WTC11 (cell line): ENCODE results near the gene NDUFS3. TPM values are rescaled to one million over a fixed set of nuclear protein-coding genes. Genes with fewer than 3 reads are reported as not detected.
A peak's percentile ranks its signal among the peaks of the same experiment; 100 is the strongest.

Experiments used
- ARID4B ChIP-seq: sonication (generic); formaldehyde crosslinking; IDR thresholded peaks from 2 replicates; pipeline ENCODE4 v1.8.0; 2023; ENCODE audit warnings: missing genetic modification reagents, mild to moderate bottlenecking, borderline replicate concordance
- ATF1 ChIP-seq: sonication (generic); formaldehyde crosslinking; IDR thresholded peaks from 2 replicates; pipeline ENCODE4 v1.8.1; 2023; ENCODE audit warnings: mild to moderate bottlenecking, moderate library complexity, missing genetic modification reagents
- FOXP1 ChIP-seq: sonication (generic); formaldehyde crosslinking; IDR thresholded peaks from 2 replicates; pipeline ENCODE4 v1.8.0; 2022; ENCODE audit warnings: missing genetic modification reagents, mild to moderate bottlenecking, moderate library complexity, borderline replicate concordance
- GTF2I ChIP-seq: fragments of 250-450 bp; sonication (Bioruptor Pico); conservative IDR thresholded peaks from 2 replicates; pipeline ENCODE4 v1.4.0; 2021; ENCODE audit warnings: mild to moderate bottlenecking
- JUN ChIP-seq: sonication (generic); formaldehyde crosslinking; IDR thresholded peaks from 2 replicates; pipeline ENCODE4 v1.8.0; 2023; ENCODE audit warnings: mild to moderate bottlenecking, missing genetic modification reagents
- MAX ChIP-seq: sonication (generic); formaldehyde crosslinking; IDR thresholded peaks from 2 replicates; pipeline ENCODE4 v1.8.0; 2022; ENCODE audit warnings: mild to moderate bottlenecking, missing genetic modification reagents
- NR3C1 ChIP-seq: sonication (generic); formaldehyde crosslinking; conservative IDR thresholded peaks from 2 replicates; pipeline ENCODE4 v1.8.1; 2023; ENCODE audit warnings: low read depth, mild to moderate bottlenecking, missing genetic modification reagents
- PRRX2 ChIP-seq: fragments of 250-450 bp; sonication (Bioruptor Pico); IDR thresholded peaks from 2 replicates; pipeline ENCODE4 v1.8.0; 2021; ENCODE audit warnings: mild to moderate bottlenecking
- SOX15 ChIP-seq: fragments of 250-450 bp; sonication (Bioruptor Pico); IDR thresholded peaks from 2 replicates; pipeline ENCODE4 v1.9.0; 2021; ENCODE audit warnings: mild to moderate bottlenecking
- SP1 ChIP-seq: sonication (generic); formaldehyde crosslinking; conservative IDR thresholded peaks from 2 replicates; pipeline ENCODE4 v1.8.1; 2022; ENCODE audit warnings: missing genetic modification reagents
- ZNF281 ChIP-seq: sonication (generic); formaldehyde crosslinking; IDR thresholded peaks from 2 replicates; pipeline ENCODE4 v1.8.0; 2023; ENCODE audit warnings: mild to moderate bottlenecking, missing genetic modification reagents
- ZNF317 ChIP-seq: sonication (generic); formaldehyde crosslinking; IDR thresholded peaks from 2 replicates; pipeline ENCODE4 v1.8.1; 2023; ENCODE audit warnings: low read depth, mild to moderate bottlenecking, moderate library complexity, missing genetic modification reagents, borderline replicate concordance
- total RNA-seq: library from RNA; stranded (reverse); gene quantifications from 3 replicates; pipeline ENCODE4 v1.2.3, GENCODE V29; 2021
- TF ChIP-seq, protein P1 (sequence below): sonication (generic); formaldehyde crosslinking; IDR thresholded peaks from 2 replicates; pipeline ENCODE4 v1.8.1; 2023; ENCODE audit warnings: mild to moderate bottlenecking, missing genetic modification reagents
- TF ChIP-seq, protein P2 (sequence below): sonication (generic); formaldehyde crosslinking; conservative IDR thresholded peaks from 2 replicates; pipeline ENCODE4 v1.8.1; 2023; ENCODE audit warnings: mild to moderate bottlenecking, low read depth, missing genetic modification reagents, moderate library complexity
- TF ChIP-seq, protein P3 (sequence below): sonication (generic); formaldehyde crosslinking; IDR thresholded peaks from 2 replicates; pipeline ENCODE4 v1.8.1; 2023; ENCODE audit warnings: mild to moderate bottlenecking, moderate library complexity, missing genetic modification reagents
- TF ChIP-seq, protein P4 (sequence below): sonication (generic); formaldehyde crosslinking; IDR thresholded peaks from 2 replicates; pipeline ENCODE4 v1.8.0; 2022; ENCODE audit warnings: missing genetic modification reagents
- TF ChIP-seq, protein P5 (sequence below): fragments of 250-450 bp; sonication (Bioruptor Pico); IDR thresholded peaks from 2 replicates; pipeline ENCODE4 v1.9.0; 2021; ENCODE audit warnings: mild to moderate bottlenecking

The NDUFS3 gene
- total RNA-seq, 1 experiment from 2014 or later, result 140 TPM

- TF ChIP-seq ZNF281 (CRISPR knock-in tag), result peak; percentile 57; the same call in 1 of the 2 replicates
- TF ChIP-seq NR3C1 (CRISPR knock-in tag), result 0 out of 2 replicates have a peak, but pooled peaks have one; percentile 51
- TF ChIP-seq GTF2I, result no peak
- TF ChIP-seq, protein P1, sequence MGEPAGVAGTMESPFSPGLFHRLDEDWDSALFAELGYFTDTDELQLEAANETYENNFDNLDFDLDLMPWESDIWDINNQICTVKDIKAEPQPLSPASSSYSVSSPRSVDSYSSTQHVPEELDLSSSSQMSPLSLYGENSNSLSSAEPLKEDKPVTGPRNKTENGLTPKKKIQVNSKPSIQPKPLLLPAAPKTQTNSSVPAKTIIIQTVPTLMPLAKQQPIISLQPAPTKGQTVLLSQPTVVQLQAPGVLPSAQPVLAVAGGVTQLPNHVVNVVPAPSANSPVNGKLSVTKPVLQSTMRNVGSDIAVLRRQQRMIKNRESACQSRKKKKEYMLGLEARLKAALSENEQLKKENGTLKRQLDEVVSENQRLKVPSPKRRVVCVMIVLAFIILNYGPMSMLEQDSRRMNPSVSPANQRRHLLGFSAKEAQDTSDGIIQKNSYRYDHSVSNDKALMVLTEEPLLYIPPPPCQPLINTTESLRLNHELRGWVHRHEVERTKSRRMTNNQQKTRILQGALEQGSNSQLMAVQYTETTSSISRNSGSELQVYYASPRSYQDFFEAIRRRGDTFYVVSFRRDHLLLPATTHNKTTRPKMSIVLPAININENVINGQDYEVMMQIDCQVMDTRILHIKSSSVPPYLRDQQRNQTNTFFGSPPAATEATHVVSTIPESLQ (CRISPR knock-in tag), result no peak
- peak; percentile 43; the same call in 1 of the 2 replicates for TF ChIP-seq ATF1
- no peak for TF ChIP-seq PRRX2 (CRISPR knock-in tag)
- peak; percentile 10; the same call in 1 of the 2 replicates for TF ChIP-seq ARID4B (CRISPR knock-in tag)
- TF ChIP-seq SP1 (CRISPR knock-in tag), result 0 out of 2 replicates have a peak, but pooled peaks have one; percentile 18
- TF ChIP-seq, protein P2, sequence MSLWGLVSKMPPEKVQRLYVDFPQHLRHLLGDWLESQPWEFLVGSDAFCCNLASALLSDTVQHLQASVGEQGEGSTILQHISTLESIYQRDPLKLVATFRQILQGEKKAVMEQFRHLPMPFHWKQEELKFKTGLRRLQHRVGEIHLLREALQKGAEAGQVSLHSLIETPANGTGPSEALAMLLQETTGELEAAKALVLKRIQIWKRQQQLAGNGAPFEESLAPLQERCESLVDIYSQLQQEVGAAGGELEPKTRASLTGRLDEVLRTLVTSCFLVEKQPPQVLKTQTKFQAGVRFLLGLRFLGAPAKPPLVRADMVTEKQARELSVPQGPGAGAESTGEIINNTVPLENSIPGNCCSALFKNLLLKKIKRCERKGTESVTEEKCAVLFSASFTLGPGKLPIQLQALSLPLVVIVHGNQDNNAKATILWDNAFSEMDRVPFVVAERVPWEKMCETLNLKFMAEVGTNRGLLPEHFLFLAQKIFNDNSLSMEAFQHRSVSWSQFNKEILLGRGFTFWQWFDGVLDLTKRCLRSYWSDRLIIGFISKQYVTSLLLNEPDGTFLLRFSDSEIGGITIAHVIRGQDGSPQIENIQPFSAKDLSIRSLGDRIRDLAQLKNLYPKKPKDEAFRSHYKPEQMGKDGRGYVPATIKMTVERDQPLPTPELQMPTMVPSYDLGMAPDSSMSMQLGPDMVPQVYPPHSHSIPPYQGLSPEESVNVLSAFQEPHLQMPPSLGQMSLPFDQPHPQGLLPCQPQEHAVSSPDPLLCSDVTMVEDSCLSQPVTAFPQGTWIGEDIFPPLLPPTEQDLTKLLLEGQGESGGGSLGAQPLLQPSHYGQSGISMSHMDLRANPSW (CRISPR knock-in tag), result 0 out of 2 replicates have a peak, but pooled peaks have one; percentile 83
- peak; percentile 70; the same call in 1 of the 2 replicates for TF ChIP-seq FOXP1
- TF ChIP-seq ZNF317 (CRISPR knock-in tag), result peak; percentile 44; the same call in 1 of the 2 replicates
- TF ChIP-seq MAX, result peak; percentile 96; the same call in 1 of the 2 replicates
- TF ChIP-seq, protein P3, sequence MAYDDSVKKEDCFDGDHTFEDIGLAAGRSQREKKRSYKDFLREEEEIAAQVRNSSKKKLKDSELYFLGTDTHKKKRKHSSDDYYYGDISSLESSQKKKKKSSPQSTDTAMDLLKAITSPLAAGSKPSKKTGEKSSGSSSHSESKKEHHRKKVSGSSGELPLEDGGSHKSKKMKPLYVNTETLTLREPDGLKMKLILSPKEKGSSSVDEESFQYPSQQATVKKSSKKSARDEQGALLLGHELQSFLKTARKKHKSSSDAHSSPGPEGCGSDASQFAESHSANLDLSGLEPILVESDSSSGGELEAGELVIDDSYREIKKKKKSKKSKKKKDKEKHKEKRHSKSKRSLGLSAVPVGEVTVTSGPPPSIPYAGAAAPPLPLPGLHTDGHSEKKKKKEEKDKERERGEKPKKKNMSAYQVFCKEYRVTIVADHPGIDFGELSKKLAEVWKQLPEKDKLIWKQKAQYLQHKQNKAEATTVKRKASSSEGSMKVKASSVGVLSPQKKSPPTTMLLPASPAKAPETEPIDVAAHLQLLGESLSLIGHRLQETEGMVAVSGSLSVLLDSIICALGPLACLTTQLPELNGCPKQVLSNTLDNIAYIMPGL (CRISPR knock-in tag), result 0 out of 2 replicates have a peak, but pooled peaks have one; percentile 14
- TF ChIP-seq, protein P4, sequence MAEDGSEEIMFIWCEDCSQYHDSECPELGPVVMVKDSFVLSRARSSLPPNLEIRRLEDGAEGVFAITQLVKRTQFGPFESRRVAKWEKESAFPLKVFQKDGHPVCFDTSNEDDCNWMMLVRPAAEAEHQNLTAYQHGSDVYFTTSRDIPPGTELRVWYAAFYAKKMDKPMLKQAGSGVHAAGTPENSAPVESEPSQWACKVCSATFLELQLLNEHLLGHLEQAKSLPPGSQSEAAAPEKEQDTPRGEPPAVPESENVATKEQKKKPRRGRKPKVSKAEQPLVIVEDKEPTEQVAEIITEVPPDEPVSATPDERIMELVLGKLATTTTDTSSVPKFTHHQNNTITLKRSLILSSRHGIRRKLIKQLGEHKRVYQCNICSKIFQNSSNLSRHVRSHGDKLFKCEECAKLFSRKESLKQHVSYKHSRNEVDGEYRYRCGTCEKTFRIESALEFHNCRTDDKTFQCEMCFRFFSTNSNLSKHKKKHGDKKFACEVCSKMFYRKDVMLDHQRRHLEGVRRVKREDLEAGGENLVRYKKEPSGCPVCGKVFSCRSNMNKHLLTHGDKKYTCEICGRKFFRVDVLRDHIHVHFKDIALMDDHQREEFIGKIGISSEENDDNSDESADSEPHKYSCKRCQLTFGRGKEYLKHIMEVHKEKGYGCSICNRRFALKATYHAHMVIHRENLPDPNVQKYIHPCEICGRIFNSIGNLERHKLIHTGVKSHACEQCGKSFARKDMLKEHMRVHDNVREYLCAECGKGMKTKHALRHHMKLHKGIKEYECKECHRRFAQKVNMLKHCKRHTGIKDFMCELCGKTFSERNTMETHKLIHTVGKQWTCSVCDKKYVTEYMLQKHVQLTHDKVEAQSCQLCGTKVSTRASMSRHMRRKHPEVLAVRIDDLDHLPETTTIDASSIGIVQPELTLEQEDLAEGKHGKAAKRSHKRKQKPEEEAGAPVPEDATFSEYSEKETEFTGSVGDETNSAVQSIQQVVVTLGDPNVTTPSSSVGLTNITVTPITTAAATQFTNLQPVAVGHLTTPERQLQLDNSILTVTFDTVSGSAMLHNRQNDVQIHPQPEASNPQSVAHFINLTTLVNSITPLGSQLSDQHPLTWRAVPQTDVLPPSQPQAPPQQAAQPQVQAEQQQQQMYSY, result peak; percentile 63; the same call in 1 of the 2 replicates
- TF ChIP-seq, protein P5, sequence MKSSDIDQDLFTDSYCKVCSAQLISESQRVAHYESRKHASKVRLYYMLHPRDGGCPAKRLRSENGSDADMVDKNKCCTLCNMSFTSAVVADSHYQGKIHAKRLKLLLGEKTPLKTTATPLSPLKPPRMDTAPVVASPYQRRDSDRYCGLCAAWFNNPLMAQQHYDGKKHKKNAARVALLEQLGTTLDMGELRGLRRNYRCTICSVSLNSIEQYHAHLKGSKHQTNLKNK (CRISPR knock-in tag), result no peak
- TF ChIP-seq SOX15 (CRISPR knock-in tag), result no peak
- TF ChIP-seq JUN (CRISPR knock-in tag), result peak; percentile 79; the same call in 1 of the 2 replicates
Measured at GRCh38 chr11:47565340-47566148, 13.3 kb upstream of the NDUFS3 start, which contains the start of gene PTPMT1 (continued).
